NT2/D1 (cell line): Measurements from ENCODE around the gene P4HTM.

Experiments used
- SUZ12 ChIP-seq: IDR thresholded peaks from 2 replicates; pipeline ENCODE4 v1.6.1; 2011; ENCODE audit not compliant: insufficient read length, insufficient read depth; ENCODE audit errors: extremely low read depth
- YY1 ChIP-seq: IDR thresholded peaks from 2 replicates; pipeline ENCODE4 v1.6.1; 2011; ENCODE audit not compliant: insufficient read length, insufficient read depth

- TF ChIP-seq YY1 = no peak
- TF ChIP-seq SUZ12 = no peak
Observed at GRCh38 chr3:48945432-48945831, 44.6 kb upstream of the P4HTM start.
